ENCODE data around the gene SORCS2.

The SORCS2 gene

DNA sequence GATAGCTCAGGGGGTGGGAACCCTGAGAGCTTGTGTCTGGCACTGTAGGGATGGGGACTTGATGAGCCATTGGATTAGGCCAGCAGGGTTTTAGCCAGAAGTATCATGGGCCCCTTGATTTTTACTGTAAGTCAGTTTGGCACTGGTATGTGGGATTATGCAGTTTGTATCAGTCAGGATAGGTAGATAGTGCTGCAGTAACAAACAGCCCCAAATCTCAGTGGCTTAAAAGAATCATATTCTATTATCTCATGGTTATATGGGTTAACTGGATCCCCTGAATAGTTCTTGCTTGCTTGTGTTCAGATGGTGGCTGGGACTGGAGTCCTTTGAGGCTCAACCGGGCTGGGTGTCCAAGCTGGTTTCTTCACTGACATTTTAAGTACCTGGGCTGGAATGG, 56.5 kb downstream of the SORCS2 start:
- no peaks in the 10 kb centered on the region for H3K36me3 ChIP-seq (ENCODE audit: control insufficient read depth in 2 of 2, insufficient read depth in 1 of 2, low read length in 2 of 2)
- H3K4me3 ChIP-seq (ENCODE audit: low read depth, low read length): no peak overlapping the region
- CTCF ChIA-PET: no interaction called here
- no peaks in the 10 kb centered on the region for H3K4me1 ChIP-seq (ENCODE audit: control insufficient read depth, insufficient read depth, low read length)
- H3K9me3 ChIP-seq (ENCODE audit: control insufficient read depth, insufficient read depth, low read depth, low read length): no peaks in the 10 kb centered on the region
- no peak overlapping the region for H3K27ac ChIP-seq (ENCODE audit: extremely low read depth, low read depth, low read length)
- TF ChIP-seq SP7 (tag by site-specific recombination; IDR thresholded peaks at IDR 0.05) (no peak), ZNF561 (tag by site-specific recombination; IDR thresholded peaks at IDR 0.05; ENCODE audit: borderline replicate concordance) (no peak), ZNF311 (tag by site-specific recombination; IDR thresholded peaks at IDR 0.05; ENCODE audit: borderline replicate concordance) (no peak), RBAK (tag by site-specific recombination; IDR thresholded peaks at IDR 0.05) (peak; percentile 69)
- POLR2A ChIA-PET: no interaction called here

DNA sequence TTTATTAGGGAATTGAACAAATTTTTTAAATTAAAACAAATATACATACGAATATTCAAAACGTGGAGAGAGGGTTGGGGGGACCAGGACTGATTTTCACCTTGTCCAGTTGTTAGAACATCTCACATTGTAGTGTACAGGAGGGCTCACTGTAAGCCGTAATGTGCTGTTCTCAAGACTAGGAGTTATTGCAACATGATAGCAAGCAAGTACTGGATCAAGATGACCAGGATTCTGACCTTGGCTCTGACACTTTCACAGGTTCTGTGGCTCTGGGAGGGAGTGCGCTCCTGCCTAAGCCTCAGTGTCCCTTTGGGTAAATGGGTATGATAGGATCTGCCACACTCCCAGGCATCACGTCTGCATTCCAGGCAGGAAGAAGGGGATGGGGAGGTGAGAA, 59.0 kb downstream of the SORCS2 start:
- ChIA-PET POLR2A (no interaction called here), CTCF (no interaction called here)
- no peaks in the 10 kb centered on the region for H3K4me1 ChIP-seq (ENCODE audit: control insufficient read depth, insufficient read depth, low read length)
- no peak overlapping the region for H3K27ac ChIP-seq (ENCODE audit: extremely low read depth, low read depth, low read length)
- no peak overlapping the region for H3K4me3 ChIP-seq (ENCODE audit: low read depth, low read length)
- H3K36me3 ChIP-seq (ENCODE audit: control insufficient read depth in 2 of 2, insufficient read depth in 1 of 2, low read length in 2 of 2): no peaks in the 10 kb centered on the region
- TF ChIP-seq OVOL3 (tag by site-specific recombination; IDR thresholded peaks at IDR 0.05): no peak
- no peak for TF ChIP-seq ZNF274 (IDR thresholded peaks at IDR 0.05; ENCODE audit: low read length)
- no peak for TF ChIP-seq ZNF274 (tag by site-specific recombination; IDR thresholded peaks at IDR 0.05; ENCODE audit: borderline replicate concordance)
- no peak for TF ChIP-seq ZNF23 (tag by site-specific recombination; IDR thresholded peaks at IDR 0.05; ENCODE audit: borderline replicate concordance)
- TF ChIP-seq, protein P1, sequence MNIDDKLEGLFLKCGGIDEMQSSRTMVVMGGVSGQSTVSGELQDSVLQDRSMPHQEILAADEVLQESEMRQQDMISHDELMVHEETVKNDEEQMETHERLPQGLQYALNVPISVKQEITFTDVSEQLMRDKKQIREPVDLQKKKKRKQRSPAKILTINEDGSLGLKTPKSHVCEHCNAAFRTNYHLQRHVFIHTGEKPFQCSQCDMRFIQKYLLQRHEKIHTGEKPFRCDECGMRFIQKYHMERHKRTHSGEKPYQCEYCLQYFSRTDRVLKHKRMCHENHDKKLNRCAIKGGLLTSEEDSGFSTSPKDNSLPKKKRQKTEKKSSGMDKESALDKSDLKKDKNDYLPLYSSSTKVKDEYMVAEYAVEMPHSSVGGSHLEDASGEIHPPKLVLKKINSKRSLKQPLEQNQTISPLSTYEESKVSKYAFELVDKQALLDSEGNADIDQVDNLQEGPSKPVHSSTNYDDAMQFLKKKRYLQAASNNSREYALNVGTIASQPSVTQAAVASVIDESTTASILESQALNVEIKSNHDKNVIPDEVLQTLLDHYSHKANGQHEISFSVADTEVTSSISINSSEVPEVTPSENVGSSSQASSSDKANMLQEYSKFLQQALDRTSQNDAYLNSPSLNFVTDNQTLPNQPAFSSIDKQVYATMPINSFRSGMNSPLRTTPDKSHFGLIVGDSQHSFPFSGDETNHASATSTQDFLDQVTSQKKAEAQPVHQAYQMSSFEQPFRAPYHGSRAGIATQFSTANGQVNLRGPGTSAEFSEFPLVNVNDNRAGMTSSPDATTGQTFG (tag by site-specific recombination; IDR thresholded peaks at IDR 0.05; ENCODE audit: borderline replicate concordance): no peak
- TF ChIP-seq ZNF555 (tag by site-specific recombination; conservative IDR thresholded peaks at IDR 0.05): no peak
- TF ChIP-seq ZNF184 (tag by site-specific recombination; IDR thresholded peaks at IDR 0.05): no peak
- no peak for TF ChIP-seq ZNF2 (tag by site-specific recombination; IDR thresholded peaks at IDR 0.05)
- TF ChIP-seq, protein P2, sequence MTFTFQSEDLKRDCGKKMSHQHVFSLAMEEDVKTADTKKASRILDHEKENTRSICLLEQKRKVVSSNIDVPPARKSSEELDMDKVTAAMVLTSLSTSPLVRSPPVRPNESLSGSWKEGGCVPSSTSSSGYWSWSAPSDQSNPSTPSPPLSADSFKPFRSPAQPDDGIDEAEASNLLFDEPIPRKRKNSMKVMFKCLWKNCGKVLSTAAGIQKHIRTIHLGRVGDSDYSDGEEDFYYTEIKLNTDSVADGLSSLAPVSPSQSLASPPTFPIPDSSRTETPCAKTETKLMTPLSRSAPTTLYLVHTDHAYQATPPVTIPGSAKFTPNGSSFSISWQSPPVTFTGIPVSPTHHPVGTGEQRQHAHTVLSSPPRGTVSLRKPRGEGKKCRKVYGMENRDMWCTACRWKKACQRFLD (tag by site-specific recombination; IDR thresholded peaks at IDR 0.05): no peak
- TF ChIP-seq, protein P3, sequence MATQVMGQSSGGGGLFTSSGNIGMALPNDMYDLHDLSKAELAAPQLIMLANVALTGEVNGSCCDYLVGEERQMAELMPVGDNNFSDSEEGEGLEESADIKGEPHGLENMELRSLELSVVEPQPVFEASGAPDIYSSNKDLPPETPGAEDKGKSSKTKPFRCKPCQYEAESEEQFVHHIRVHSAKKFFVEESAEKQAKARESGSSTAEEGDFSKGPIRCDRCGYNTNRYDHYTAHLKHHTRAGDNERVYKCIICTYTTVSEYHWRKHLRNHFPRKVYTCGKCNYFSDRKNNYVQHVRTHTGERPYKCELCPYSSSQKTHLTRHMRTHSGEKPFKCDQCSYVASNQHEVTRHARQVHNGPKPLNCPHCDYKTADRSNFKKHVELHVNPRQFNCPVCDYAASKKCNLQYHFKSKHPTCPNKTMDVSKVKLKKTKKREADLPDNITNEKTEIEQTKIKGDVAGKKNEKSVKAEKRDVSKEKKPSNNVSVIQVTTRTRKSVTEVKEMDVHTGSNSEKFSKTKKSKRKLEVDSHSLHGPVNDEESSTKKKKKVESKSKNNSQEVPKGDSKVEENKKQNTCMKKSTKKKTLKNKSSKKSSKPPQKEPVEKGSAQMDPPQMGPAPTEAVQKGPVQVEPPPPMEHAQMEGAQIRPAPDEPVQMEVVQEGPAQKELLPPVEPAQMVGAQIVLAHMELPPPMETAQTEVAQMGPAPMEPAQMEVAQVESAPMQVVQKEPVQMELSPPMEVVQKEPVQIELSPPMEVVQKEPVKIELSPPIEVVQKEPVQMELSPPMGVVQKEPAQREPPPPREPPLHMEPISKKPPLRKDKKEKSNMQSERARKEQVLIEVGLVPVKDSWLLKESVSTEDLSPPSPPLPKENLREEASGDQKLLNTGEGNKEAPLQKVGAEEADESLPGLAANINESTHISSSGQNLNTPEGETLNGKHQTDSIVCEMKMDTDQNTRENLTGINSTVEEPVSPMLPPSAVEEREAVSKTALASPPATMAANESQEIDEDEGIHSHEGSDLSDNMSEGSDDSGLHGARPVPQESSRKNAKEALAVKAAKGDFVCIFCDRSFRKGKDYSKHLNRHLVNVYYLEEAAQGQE (tag by site-specific recombination; IDR thresholded peaks at IDR 0.05): no peak
- no peaks in the 10 kb centered on the region for H3K9me3 ChIP-seq (ENCODE audit: control insufficient read depth, insufficient read depth, low read depth, low read length)

DNA sequence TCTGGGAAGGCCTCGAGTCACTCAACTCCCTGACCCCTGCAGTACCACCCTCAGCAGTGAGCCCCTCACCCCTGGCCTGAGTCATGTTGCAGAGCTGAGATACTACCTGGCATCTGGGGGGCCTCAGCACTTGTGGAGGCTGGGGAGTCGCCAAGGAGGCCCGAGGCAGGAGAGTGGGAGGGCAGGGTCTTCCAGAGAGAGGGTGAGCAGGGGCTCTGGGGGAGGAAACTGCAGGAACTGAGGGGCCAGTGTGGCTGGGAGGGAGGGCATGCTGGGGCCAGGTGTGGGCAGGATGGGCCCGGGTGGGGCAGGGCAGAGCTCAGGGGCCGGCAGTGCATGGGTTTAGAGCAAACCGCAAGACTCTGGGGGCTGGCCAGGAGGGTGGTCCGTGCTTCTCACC, 59.7 kb downstream of the SORCS2 start:
- H3K4me3 ChIP-seq (ENCODE audit: low read depth, low read length): no peak overlapping the region
- ChIA-PET POLR2A (no interaction called here), CTCF (no interaction called here)
- no peak overlapping the region for H3K27ac ChIP-seq (ENCODE audit: extremely low read depth, low read depth, low read length)
- H3K36me3 ChIP-seq (ENCODE audit: control insufficient read depth in 2 of 2, insufficient read depth in 1 of 2, low read length in 2 of 2): no peaks in the 10 kb centered on the region
- no peaks in the 10 kb centered on the region for H3K9me3 ChIP-seq (ENCODE audit: control insufficient read depth, insufficient read depth, low read depth, low read length)
- no peaks in the 10 kb centered on the region for H3K4me1 ChIP-seq (ENCODE audit: control insufficient read depth, insufficient read depth, low read length)
- TF ChIP-seq ZNF121 (tag by site-specific recombination; IDR thresholded peaks at IDR 0.05) (no peak), TCF7L2 (IDR thresholded peaks at IDR 0.05; ENCODE audit: borderline replicate concordance, low read depth, low read length) (no peak), ZNF394 (tag by site-specific recombination; IDR thresholded peaks at IDR 0.05; ENCODE audit: borderline replicate concordance) (no peak), ZNF24 (tag by site-specific recombination; IDR thresholded peaks at IDR 0.05) (no peak), ZBTB7A (tag by site-specific recombination; IDR thresholded peaks at IDR 0.05; ENCODE audit: low read depth) (no peak), ZNF214 (tag by site-specific recombination; IDR thresholded peaks at IDR 0.05; ENCODE audit: borderline replicate concordance) (no peak), OVOL3 (tag by site-specific recombination; IDR thresholded peaks at IDR 0.05) (no peak)
- TF ChIP-seq, protein P4, sequence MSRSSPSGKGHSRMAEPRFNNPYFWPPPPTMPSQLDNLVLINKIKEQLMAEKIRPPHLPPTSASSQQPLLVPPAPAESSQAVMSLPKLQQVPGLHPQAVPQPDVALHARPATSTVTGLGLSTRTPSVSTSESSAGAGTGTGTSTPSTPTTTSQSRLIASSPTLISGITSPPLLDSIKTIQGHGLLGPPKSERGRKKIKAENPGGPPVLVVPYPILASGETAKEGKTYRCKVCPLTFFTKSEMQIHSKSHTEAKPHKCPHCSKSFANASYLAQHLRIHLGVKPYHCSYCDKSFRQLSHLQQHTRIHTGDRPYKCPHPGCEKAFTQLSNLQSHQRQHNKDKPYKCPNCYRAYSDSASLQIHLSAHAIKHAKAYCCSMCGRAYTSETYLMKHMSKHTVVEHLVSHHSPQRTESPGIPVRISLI (tag by site-specific recombination; IDR thresholded peaks at IDR 0.05): no peak
- TF ChIP-seq, protein P5, sequence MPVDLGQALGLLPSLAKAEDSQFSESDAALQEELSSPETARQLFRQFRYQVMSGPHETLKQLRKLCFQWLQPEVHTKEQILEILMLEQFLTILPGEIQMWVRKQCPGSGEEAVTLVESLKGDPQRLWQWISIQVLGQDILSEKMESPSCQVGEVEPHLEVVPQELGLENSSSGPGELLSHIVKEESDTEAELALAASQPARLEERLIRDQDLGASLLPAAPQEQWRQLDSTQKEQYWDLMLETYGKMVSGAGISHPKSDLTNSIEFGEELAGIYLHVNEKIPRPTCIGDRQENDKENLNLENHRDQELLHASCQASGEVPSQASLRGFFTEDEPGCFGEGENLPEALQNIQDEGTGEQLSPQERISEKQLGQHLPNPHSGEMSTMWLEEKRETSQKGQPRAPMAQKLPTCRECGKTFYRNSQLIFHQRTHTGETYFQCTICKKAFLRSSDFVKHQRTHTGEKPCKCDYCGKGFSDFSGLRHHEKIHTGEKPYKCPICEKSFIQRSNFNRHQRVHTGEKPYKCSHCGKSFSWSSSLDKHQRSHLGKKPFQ (tag by site-specific recombination; IDR thresholded peaks at IDR 0.05): no peak

All from HEK293 (cell line).